ENCODE data around the gene PCDHGA1. TPM values are rescaled to one million over a fixed set of nuclear protein-coding genes. Genes with fewer than 3 reads are reported as not detected.

Gene PCDHGA1
- total RNA-seq, 4 donors from 2014 or later = 1.7 TPM; not detected in 3

DNA sequence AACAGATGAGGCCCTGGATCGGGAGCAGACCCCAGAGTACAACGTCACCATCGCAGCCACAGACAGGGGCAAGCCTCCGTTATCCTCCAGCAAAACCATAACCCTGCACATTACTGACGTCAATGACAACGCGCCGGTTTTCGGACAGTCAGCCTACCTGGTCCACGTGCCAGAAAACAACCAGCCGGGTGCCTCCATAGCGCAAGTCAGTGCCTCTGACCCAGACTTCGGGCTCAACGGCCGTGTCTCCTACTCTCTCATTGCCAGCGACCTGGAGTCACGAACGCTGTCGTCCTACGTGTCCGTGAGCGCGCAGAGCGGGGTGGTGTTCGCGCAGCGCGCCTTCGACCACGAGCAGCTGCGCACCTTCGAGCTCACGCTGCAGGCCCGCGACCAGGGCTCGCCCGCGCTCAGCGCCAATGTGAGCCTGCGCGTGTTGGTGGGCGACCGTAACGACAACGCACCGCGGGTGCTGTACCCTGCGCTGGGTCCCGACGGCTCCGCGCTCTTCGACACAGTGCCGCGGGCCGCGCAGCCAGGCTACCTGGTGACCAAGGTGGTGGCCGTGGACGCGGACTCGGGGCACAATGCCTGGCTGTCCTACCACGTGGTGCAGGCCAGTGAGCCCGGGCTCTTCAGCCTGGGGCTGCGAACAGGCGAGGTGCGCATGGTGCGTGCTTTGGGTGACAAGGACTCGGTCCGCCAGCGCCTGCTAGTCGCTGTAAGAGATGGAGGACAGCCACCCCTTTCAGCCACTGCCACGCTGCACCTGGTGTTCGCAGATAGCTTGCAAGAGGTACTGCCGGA lies 89.0 kb downstream of the PCDHGA1 start:
- Histone ChIP-seq H3K27me3 (no peaks in the 10 kb centered on the region), H3K4me1 (no peaks in the 10 kb centered on the region), H3K4me3 (no peak overlapping the region), H3K9me3 (peaks cover 0 to 80% (median 26%) of the 10 kb centered on the region in 4 donors), H3K27ac (no peak overlapping the region), H3K36me3 (no peaks in the 10 kb centered on the region)
- TF ChIP-seq, protein P1, sequence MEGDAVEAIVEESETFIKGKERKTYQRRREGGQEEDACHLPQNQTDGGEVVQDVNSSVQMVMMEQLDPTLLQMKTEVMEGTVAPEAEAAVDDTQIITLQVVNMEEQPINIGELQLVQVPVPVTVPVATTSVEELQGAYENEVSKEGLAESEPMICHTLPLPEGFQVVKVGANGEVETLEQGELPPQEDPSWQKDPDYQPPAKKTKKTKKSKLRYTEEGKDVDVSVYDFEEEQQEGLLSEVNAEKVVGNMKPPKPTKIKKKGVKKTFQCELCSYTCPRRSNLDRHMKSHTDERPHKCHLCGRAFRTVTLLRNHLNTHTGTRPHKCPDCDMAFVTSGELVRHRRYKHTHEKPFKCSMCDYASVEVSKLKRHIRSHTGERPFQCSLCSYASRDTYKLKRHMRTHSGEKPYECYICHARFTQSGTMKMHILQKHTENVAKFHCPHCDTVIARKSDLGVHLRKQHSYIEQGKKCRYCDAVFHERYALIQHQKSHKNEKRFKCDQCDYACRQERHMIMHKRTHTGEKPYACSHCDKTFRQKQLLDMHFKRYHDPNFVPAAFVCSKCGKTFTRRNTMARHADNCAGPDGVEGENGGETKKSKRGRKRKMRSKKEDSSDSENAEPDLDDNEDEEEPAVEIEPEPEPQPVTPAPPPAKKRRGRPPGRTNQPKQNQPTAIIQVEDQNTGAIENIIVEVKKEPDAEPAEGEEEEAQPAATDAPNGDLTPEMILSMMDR (IDR thresholded peaks at IDR 0.05) = no peak
- TF ChIP-seq POLR2A (IDR thresholded peaks at IDR 0.05) = no peak
- DNase-seq = no peak

DNA sequence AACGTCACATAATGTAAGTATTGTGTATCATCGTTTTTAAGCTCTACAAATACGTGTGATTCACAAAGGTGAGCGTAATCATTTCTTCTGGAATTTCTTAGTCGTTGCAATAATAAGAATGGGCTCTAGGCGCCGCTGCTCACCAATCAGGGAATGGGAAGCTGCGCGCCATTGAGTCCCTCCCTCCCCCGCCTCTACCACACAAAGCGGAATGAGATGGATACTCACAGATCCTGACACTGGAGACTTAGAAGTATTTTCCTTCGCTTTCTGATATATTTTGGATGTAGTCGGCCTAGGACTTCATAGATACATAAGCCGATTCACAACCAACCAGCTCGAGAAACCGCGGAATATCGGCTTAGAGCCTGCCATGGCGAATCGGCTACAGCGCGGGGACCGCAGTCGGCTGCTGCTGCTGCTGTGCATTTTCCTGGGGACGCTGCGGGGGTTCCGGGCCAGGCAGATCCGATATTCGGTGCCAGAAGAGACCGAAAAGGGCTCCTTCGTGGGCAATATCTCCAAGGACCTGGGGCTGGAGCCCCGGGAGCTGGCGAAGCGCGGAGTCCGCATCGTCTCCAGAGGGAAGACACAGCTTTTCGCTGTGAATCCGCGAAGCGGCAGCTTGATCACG lies 90.7 kb downstream of the PCDHGA1 start, which contains the start of gene PCDHGA11:
PCDHGA11 (plus strand) TSS at position 197 of the 634 bp plus-strand sequence; CDS start at position 374, 177 bp downstream.
- TF ChIP-seq, protein P1 (IDR thresholded peaks at IDR 0.05) = peak in 4 of 6 experiments; percentile 13 to 33 (median 20)
- TF ChIP-seq POLR2A (IDR thresholded peaks at IDR 0.05) = no peak
- peaks cover 0 to 77% (median 21%) of the 10 kb centered on the region in 4 donors for H3K9me3 ChIP-seq
- H3K4me3 ChIP-seq = peak within 1 kb of the TSS; percentile 13 to 31 (median 30)
- no peaks in the 10 kb centered on the region for H3K27me3 ChIP-seq
- H3K36me3 ChIP-seq = no peaks in the 10 kb centered on the region
- H3K4me1 ChIP-seq = no peaks in the 10 kb centered on the region
- DNase-seq = peak in 2 of 3 donors; percentile 46 to 67
- no peak within 1 kb of the TSS for H3K27ac ChIP-seq

DNA sequence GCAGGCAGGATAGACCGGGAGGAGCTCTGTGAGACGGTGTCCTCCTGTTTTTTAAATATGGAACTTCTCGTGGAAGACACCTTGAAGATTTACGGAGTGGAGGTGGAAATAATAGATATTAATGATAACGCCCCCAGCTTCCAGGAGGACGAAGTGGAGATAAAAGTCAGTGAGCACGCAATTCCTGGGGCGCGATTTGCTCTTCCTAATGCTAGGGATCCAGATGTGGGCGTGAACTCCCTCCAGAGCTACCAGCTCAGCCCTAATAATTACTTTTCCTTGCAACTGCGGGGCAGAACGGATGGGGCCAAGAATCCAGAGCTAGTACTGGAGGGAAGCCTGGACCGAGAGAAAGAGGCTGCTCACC lies 91.2 kb downstream of the PCDHGA1 start:
- no peak for TF ChIP-seq POLR2A (IDR thresholded peaks at IDR 0.05)
- TF ChIP-seq, protein P1 (IDR thresholded peaks at IDR 0.05) = no peak
- Histone ChIP-seq H3K36me3 (no peaks in the 10 kb centered on the region), H3K27ac (no peak overlapping the region), H3K27me3 (no peaks in the 10 kb centered on the region), H3K4me3 (peak overlapping the region in 2 of 4 donors; percentile 30), H3K4me1 (no peaks in the 10 kb centered on the region), H3K9me3 (peaks cover 0 to 80% (median 21%) of the 10 kb centered on the region in 4 donors)
- DNase-seq = no peak

DNA sequence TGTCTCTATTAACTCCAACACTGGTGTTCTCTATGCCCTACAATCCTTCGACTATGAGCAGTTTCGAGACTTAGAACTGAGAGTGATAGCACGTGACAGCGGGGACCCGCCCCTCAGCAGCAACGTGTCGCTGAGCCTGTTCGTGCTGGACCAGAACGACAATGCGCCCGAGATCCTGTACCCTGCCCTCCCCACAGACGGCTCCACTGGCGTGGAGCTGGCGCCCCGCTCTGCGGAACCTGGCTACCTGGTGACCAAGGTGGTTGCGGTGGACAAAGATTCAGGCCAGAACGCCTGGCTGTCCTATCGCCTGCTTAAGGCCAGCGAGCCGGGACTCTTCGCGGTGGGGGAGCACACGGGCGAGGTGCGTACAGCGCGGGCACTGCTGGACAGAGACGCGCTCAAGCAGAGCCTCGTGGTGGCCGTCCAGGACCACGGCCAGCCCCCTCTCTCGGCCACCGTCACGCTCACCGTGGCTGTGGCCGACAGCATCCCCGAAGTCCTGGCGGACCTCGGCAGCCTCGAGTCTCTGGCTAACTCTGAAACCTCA lies 92.5 kb downstream of the PCDHGA1 start:
- DNase-seq = no peak
- H3K9me3 ChIP-seq = peaks cover 0 to 85% (median 24%) of the 10 kb centered on the region in 4 donors
- H3K4me3 ChIP-seq = no peak overlapping the region
- H3K36me3 ChIP-seq = no peaks in the 10 kb centered on the region
- H3K27ac ChIP-seq = no peak overlapping the region
- TF ChIP-seq POLR2A (IDR thresholded peaks at IDR 0.05) = no peak
- TF ChIP-seq, protein P1 (IDR thresholded peaks at IDR 0.05) = no peak
- H3K27me3 ChIP-seq = no peaks in the 10 kb centered on the region
- no peaks in the 10 kb centered on the region for H3K4me1 ChIP-seq

DNA sequence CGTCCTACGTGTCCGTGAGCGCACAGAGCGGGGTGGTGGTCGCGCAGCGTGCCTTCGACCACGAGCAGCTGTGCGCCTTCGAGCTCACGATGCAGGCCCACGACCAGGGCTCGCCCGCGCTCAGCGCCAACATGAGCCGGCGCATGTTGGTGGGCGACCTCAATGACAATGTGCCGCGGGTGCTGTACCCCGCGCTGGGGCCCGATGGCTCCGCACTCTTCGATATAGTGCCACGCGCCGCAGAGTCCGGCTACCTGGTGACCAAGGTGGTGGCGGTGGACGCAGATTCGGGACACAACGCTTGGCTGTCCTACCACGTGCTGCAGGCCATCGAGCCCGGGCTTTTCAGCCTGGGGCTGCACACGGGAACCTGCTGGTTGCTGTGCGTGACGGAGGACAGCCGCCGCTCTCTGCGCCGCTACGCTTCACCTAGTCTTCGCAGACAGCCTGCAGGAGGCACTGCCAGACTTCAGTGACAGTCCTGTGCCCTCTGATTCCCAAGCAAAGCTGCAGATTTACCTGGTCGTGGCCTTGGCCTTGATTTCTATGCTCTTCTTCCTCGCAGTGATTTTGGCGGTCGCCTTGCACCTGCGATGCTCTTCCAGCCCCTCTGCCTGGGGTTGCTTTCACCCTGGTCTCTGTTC lies 97.6 kb downstream of the PCDHGA1 start:
- Histone ChIP-seq H3K36me3 (no peaks in the 10 kb centered on the region), H3K4me1 (no peaks in the 10 kb centered on the region), H3K9me3 (peaks cover 0 to 84% (median 11%) of the 10 kb centered on the region in 4 donors), H3K27me3 (no peaks in the 10 kb centered on the region), H3K4me3 (no peak overlapping the region), H3K27ac (no peak overlapping the region)
- TF ChIP-seq POLR2A (IDR thresholded peaks at IDR 0.05) = no peak
- TF ChIP-seq, protein P1 (IDR thresholded peaks at IDR 0.05) = no peak
- no peak for DNase-seq
